ENCODE measurements around the gene KIAA0825.

GRCh38 chr5:94615862-94616261, 2.5 kb downstream of the KIAA0825 start:
- TF ChIP-seq, protein P1, sequence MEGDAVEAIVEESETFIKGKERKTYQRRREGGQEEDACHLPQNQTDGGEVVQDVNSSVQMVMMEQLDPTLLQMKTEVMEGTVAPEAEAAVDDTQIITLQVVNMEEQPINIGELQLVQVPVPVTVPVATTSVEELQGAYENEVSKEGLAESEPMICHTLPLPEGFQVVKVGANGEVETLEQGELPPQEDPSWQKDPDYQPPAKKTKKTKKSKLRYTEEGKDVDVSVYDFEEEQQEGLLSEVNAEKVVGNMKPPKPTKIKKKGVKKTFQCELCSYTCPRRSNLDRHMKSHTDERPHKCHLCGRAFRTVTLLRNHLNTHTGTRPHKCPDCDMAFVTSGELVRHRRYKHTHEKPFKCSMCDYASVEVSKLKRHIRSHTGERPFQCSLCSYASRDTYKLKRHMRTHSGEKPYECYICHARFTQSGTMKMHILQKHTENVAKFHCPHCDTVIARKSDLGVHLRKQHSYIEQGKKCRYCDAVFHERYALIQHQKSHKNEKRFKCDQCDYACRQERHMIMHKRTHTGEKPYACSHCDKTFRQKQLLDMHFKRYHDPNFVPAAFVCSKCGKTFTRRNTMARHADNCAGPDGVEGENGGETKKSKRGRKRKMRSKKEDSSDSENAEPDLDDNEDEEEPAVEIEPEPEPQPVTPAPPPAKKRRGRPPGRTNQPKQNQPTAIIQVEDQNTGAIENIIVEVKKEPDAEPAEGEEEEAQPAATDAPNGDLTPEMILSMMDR (IDR thresholded peaks at IDR 0.05) = no peak
- TF ChIP-seq POLR2A (IDR thresholded peaks at IDR 0.05) = no peak

Data from esophagus squamous epithelium (tissue), 4 donors.